ENCODE data around the gene RAP2A.

Gene RAP2A

GRCh38 chr13:97422118-97423054 lies 11.6 kb upstream of the RAP2A start:
- no peak for DNase-seq

- DNase-seq, result no peak
These were observed 10.5 kb upstream of the RAP2A start for GRCh38 chr13:97423300-97424045.

- no peak for DNase-seq
These were observed 8.4 kb upstream of the RAP2A start for GRCh38 chr13:97425590-97425989.

GRCh38 chr13:97426695-97427094 lies 7.3 kb upstream of the RAP2A start:
- no peak for DNase-seq

GRCh38 chr13:97429681-97430081 lies 4.3 kb upstream of the RAP2A start:
- no peak for DNase-seq

- no peak for DNase-seq
These were observed 3.7 kb upstream of the RAP2A start for GRCh38 chr13:97430296-97430695.

- no peak for DNase-seq
These were observed 2.7 kb upstream of the RAP2A start for GRCh38 chr13:97431171-97431764.

GRCh38 chr13:97432232-97432916 lies 1.6 kb upstream of the RAP2A start:
- no peak for DNase-seq

GRCh38 chr13:97432917-97433726 lies 847 bp upstream of the RAP2A start:
- peak; percentile 97 for DNase-seq

GRCh38 chr13:97434397-97435201 lies 630 bp downstream of the RAP2A start:
- peak; percentile 16 for DNase-seq

GRCh38 chr13:97435323-97435722 lies 1.4 kb downstream of the RAP2A start:
- no peak for DNase-seq

- no peak for DNase-seq
These were observed 1.8 kb downstream of the RAP2A start for GRCh38 chr13:97435794-97436193.

- DNase-seq, result no peak
These were observed 2.9 kb downstream of the RAP2A start for GRCh38 chr13:97436845-97437244.

- no peak for DNase-seq
These were observed 3.8 kb downstream of the RAP2A start for GRCh38 chr13:97437729-97438128.

- DNase-seq, result no peak
These were observed 5.1 kb downstream of the RAP2A start for GRCh38 chr13:97438856-97439595.

- DNase-seq, result no peak
These were observed 6.7 kb downstream of the RAP2A start for GRCh38 chr13:97440598-97441170.

GRCh38 chr13:97441368-97441767 lies 7.4 kb downstream of the RAP2A start:
- no peak for DNase-seq

- DNase-seq, result no peak
These were observed 11.7 kb downstream of the RAP2A start for GRCh38 chr13:97445522-97446187.

- DNase-seq, result no peak
These were observed 12.5 kb downstream of the RAP2A start for GRCh38 chr13:97446448-97446847.
